ENCODE data around the gene ZNF747.

DNA sequence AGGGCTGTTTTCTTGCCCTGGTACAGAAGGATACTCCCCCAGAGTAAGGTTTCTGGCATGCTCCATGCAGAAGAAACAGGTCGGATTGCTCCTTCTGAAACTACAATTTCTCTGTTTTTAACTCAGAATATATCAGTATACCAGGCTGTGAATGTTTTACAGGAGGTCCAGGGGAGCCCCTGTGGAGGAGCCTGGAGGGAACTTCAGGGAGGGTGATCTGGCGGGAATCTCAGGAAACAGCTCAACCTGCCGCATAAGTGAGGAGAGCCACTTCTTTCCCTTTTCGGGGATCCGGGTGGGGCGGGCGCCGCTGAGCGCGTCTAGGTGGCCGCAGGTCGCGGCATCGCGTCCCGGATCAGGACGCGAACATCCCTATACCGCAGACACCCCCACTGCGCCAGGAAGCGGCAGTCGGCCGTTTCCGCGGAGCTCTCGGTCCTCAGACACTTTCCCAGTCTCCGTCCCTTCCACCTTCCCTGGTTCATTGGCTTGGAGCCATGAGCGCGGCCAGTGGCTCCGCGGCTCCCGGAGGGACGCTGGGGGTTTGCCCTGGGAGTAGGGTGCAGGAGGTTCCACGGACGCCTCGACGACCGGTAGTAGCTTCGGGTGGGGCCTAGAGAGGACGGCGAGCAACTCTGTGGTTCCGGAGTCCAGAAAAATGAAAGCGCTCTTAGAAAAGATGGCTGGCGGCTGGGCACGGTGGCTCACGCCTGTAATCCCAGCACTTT, 26.6 kb upstream of the ZNF747 start:
- TF ChIP-seq, protein P1, sequence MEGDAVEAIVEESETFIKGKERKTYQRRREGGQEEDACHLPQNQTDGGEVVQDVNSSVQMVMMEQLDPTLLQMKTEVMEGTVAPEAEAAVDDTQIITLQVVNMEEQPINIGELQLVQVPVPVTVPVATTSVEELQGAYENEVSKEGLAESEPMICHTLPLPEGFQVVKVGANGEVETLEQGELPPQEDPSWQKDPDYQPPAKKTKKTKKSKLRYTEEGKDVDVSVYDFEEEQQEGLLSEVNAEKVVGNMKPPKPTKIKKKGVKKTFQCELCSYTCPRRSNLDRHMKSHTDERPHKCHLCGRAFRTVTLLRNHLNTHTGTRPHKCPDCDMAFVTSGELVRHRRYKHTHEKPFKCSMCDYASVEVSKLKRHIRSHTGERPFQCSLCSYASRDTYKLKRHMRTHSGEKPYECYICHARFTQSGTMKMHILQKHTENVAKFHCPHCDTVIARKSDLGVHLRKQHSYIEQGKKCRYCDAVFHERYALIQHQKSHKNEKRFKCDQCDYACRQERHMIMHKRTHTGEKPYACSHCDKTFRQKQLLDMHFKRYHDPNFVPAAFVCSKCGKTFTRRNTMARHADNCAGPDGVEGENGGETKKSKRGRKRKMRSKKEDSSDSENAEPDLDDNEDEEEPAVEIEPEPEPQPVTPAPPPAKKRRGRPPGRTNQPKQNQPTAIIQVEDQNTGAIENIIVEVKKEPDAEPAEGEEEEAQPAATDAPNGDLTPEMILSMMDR (IDR thresholded peaks at IDR 0.05), result no peak
- TF ChIP-seq POLR2A (IDR thresholded peaks at IDR 0.05), result no peak

Data from lower leg skin (tissue), 3 donors.